Astrocyte (in vitro differentiated cells and primary cell): ENCODE results near the gene NEURL3. TPM values are rescaled to one million over a fixed set of nuclear protein-coding genes. Genes with fewer than 3 reads are reported as not detected.

ENCODE experiments used
- DNase-seq: peaks from one replicate; pipeline ENCODE4 v3.0.0-alpha.2; 2010; ENCODE audit warnings: low read depth
- FAIRE-seq: peaks from 2 replicates; lab custom pipeline; 2011; peaks lifted over from hg19 to GRCh38; lab: Jason Lieb, UNC
- H2AFZ ChIP-seq: 2 replicates; pipeline ENCODE4 v1.6.0; 2012; ENCODE audit warnings: low read depth, low read length, inconsistent platforms
- H3K27ac ChIP-seq: 2 replicates; pipeline ENCODE4 v1.5.1; 2011; ENCODE audit warnings: low read depth, low read length, inconsistent platforms
- H3K27me3 ChIP-seq: 2 replicates; pipeline ENCODE4 v1.6.0; 2011; ENCODE audit warnings: low read length, inconsistent platforms; ENCODE audit not compliant: insufficient read depth
- H3K36me3 ChIP-seq: 2 replicates; pipeline ENCODE4 v1.5.1; 2011; ENCODE audit warnings: low read length, inconsistent platforms; ENCODE audit not compliant: insufficient read depth
- H3K4me1 ChIP-seq: 2 replicates; pipeline ENCODE4 v1.5.1; 2011; ENCODE audit warnings: low read length, inconsistent platforms; ENCODE audit not compliant: insufficient read depth
- H3K4me2 ChIP-seq: 2 replicates; pipeline ENCODE4 v1.6.0; 2012; ENCODE audit warnings: low read length, inconsistent platforms
- H3K4me3 ChIP-seq: 2 replicates; pipeline ENCODE4 v1.5.1; 2011; ENCODE audit warnings: low read depth, mild to moderate bottlenecking, low read length, inconsistent platforms; ENCODE audit not compliant: insufficient read depth
- H3K79me2 ChIP-seq: 2 replicates; pipeline ENCODE4 v1.6.0; 2012; ENCODE audit warnings: mild to moderate bottlenecking, low read length, inconsistent platforms; ENCODE audit not compliant: insufficient read depth
- H3K9ac ChIP-seq: 2 replicates; pipeline ENCODE4 v1.6.0; 2012; ENCODE audit warnings: mild to moderate bottlenecking, low read length, inconsistent platforms
- H3K9me3 ChIP-seq: 2 replicates; pipeline ENCODE4 v1.5.1; 2012; ENCODE audit warnings: low read depth, mild to moderate bottlenecking, low read length, inconsistent platforms; ENCODE audit not compliant: insufficient read depth
- H4K20me1 ChIP-seq: 2 replicates; pipeline ENCODE4 v1.6.0; 2012; ENCODE audit warnings: low read length, inconsistent platforms; ENCODE audit not compliant: insufficient read depth
- H3K27ac Mint-ChIP-seq: one replicate; pipeline ENCODE4 v1.8.0; 2021; ENCODE audit warnings: mild to moderate bottlenecking, mixed read lengths; ENCODE audit not compliant: unreplicated experiment
- H3K27me3 Mint-ChIP-seq: one replicate; pipeline ENCODE4 v1.8.0; 2021; ENCODE audit warnings: low read depth, mixed read lengths; ENCODE audit not compliant: unreplicated experiment
- H3K36me3 Mint-ChIP-seq: one replicate; pipeline ENCODE4 v1.8.0; 2021; ENCODE audit warnings: low read depth, mixed read lengths; ENCODE audit not compliant: unreplicated experiment
- H3K4me1 Mint-ChIP-seq: one replicate; pipeline ENCODE4 v1.8.0; 2021; ENCODE audit warnings: low read depth, mixed read lengths; ENCODE audit not compliant: unreplicated experiment
- H3K4me3 Mint-ChIP-seq: one replicate; pipeline ENCODE4 v1.8.0; 2021; ENCODE audit warnings: mild to moderate bottlenecking, moderate library complexity, mixed read lengths; ENCODE audit not compliant: unreplicated experiment
- H3K9me3 Mint-ChIP-seq: one replicate; pipeline ENCODE4 v1.8.0; 2021; ENCODE audit warnings: mild to moderate bottlenecking, mixed read lengths; ENCODE audit not compliant: unreplicated experiment
- EZH2 ChIP-seq: IDR thresholded peaks from 2 replicates; pipeline ENCODE4 v1.6.1; 2012; ENCODE audit warnings: mild to moderate bottlenecking, low read length, inconsistent platforms; ENCODE audit not compliant: insufficient read depth
- total RNA-seq: library from RNA; stranded (reverse); gene quantifications from 2 replicates; pipeline ENCODE4 v1.2.1, GENCODE V29; 2021
- TF ChIP-seq, protein P1 (sequence below): IDR thresholded peaks from 2 replicates; pipeline ENCODE4 v1.5.1; 2011; ENCODE audit warnings: low read depth, mild to moderate bottlenecking, inconsistent platforms, low read length, moderate library complexity; ENCODE audit not compliant: insufficient read depth

Gene NEURL3
- total RNA-seq, 1 donor from 2014 or later = 0.34 TPM

GRCh38 chr2:96495982-96496629, 9.1 kb downstream of the NEURL3 start:
- no peak for FAIRE-seq
- Histone ChIP-seq H3K9ac (no peak overlapping the region), H3K4me1 (no peaks in the 10 kb centered on the region), H3K4me2 (no peak overlapping the region), H3K27ac (no peak overlapping the region), H3K9me3 (no peaks in the 10 kb centered on the region), H2AFZ (no peak overlapping the region), H4K20me1 (no peaks in the 10 kb centered on the region), H3K27me3 (peaks cover 37% of the 10 kb centered on the region), H3K4me3 (no peak overlapping the region), H3K36me3 (no peaks in the 10 kb centered on the region), H3K79me2 (no peaks in the 10 kb centered on the region)
- H3K36me3 Mint-ChIP-seq = no peaks in the 10 kb centered on the region
- DNase-seq = no peak
- H3K9me3 Mint-ChIP-seq = peaks cover 10% of the 10 kb centered on the region
- H3K27ac Mint-ChIP-seq = no peak overlapping the region
- TF ChIP-seq, protein P1, sequence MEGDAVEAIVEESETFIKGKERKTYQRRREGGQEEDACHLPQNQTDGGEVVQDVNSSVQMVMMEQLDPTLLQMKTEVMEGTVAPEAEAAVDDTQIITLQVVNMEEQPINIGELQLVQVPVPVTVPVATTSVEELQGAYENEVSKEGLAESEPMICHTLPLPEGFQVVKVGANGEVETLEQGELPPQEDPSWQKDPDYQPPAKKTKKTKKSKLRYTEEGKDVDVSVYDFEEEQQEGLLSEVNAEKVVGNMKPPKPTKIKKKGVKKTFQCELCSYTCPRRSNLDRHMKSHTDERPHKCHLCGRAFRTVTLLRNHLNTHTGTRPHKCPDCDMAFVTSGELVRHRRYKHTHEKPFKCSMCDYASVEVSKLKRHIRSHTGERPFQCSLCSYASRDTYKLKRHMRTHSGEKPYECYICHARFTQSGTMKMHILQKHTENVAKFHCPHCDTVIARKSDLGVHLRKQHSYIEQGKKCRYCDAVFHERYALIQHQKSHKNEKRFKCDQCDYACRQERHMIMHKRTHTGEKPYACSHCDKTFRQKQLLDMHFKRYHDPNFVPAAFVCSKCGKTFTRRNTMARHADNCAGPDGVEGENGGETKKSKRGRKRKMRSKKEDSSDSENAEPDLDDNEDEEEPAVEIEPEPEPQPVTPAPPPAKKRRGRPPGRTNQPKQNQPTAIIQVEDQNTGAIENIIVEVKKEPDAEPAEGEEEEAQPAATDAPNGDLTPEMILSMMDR = no peak
- no peak for TF ChIP-seq EZH2
- H3K4me1 Mint-ChIP-seq = no peaks in the 10 kb centered on the region
- H3K27me3 Mint-ChIP-seq = peaks cover 17% of the 10 kb centered on the region
- H3K4me3 Mint-ChIP-seq = no peak overlapping the region

DNA sequence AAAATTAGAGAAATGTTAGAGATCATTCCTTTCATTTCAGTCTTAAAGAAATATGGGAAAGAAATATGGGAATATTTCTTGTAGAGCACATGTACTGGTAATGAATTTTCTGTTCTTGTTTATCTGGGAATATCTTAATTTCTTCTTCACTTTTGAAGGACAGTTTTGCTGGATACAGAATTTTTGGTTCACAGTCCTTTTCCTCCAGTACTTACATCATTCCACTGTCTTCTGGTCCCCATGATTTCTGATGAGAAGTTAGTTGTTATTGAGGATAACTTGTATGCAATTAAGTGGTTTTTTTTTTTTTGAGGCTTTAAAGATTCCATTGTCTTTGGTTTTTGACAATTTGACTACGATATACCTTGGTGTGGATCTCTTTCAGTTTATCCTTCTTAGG, 11.0 kb downstream of the NEURL3 start:
- Mint-ChIP-seq H3K27ac (no peak overlapping the region), H3K9me3 (peaks cover 10% of the 10 kb centered on the region), H3K36me3 (no peaks in the 10 kb centered on the region), H3K27me3 (peaks cover 9% of the 10 kb centered on the region), H3K4me3 (no peak overlapping the region), H3K4me1 (no peaks in the 10 kb centered on the region)
- TF ChIP-seq, protein P1 = no peak
- TF ChIP-seq EZH2 = no peak
- Histone ChIP-seq H3K27ac (no peak overlapping the region), H3K4me1 (no peaks in the 10 kb centered on the region), H2AFZ (no peak overlapping the region), H3K4me3 (no peak overlapping the region), H3K9me3 (no peaks in the 10 kb centered on the region), H3K79me2 (no peaks in the 10 kb centered on the region), H3K4me2 (no peak overlapping the region), H3K9ac (no peak overlapping the region), H3K36me3 (no peaks in the 10 kb centered on the region), H3K27me3 (peaks cover 22% of the 10 kb centered on the region), H4K20me1 (no peaks in the 10 kb centered on the region)
- DNase-seq = no peak
- no peak for FAIRE-seq

DNA sequence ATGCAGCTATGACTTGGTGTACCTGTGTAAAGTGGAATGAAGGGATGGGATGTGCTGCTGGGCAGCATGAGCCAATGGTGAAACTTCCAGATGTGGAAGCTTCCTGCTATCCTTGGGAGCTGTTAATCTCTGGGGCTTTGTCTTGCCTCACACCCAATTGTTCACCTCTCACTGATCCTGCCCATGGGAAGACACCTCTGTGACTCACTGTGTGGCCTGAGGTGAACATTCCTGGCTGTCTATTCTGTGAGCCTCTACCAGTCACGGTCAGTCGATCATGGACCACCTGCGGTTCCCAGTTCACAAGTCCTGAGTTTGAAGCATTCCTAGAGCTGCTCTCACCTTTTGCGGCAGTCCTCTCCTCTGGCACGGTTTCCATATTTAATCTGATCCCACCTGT, 12.1 kb downstream of the NEURL3 start:
- no peak overlapping the region for H3K4me3 Mint-ChIP-seq
- H3K27me3 ChIP-seq = peaks cover 17% of the 10 kb centered on the region
- no peak overlapping the region for H3K4me3 ChIP-seq
- no peak overlapping the region for H3K9ac ChIP-seq
- H3K9me3 ChIP-seq = no peaks in the 10 kb centered on the region
- H3K36me3 ChIP-seq = no peaks in the 10 kb centered on the region
- H3K79me2 ChIP-seq = no peaks in the 10 kb centered on the region
- no peaks in the 10 kb centered on the region for H3K4me1 ChIP-seq
- no peak overlapping the region for H3K27ac Mint-ChIP-seq
- DNase-seq (no peak), FAIRE-seq (no peak)
- no peak overlapping the region for H2AFZ ChIP-seq
- peaks cover 12% of the 10 kb centered on the region for H3K9me3 Mint-ChIP-seq
- TF ChIP-seq, protein P1 = no peak
- no peak for TF ChIP-seq EZH2
- H3K36me3 Mint-ChIP-seq = no peaks in the 10 kb centered on the region
- no peaks in the 10 kb centered on the region for H4K20me1 ChIP-seq
- H3K4me1 Mint-ChIP-seq = no peaks in the 10 kb centered on the region
- H3K4me2 ChIP-seq = no peak overlapping the region
- H3K27me3 Mint-ChIP-seq = peaks cover 3% of the 10 kb centered on the region
- H3K27ac ChIP-seq = no peak overlapping the region
